MV-4-11 (cell line): ENCODE results near the gene RABL2A.
"Not testable (repeated sequence)": the region's sequence is repeated elsewhere in the genome, so short reads cannot be mapped to it uniquely, and the experiment has no call there.

Source experiments
- DNase-seq: peaks from one replicate; lab custom pipeline; 2025; lab: John Stamatoyannopoulos, UW

RABL2A gene

DNA sequence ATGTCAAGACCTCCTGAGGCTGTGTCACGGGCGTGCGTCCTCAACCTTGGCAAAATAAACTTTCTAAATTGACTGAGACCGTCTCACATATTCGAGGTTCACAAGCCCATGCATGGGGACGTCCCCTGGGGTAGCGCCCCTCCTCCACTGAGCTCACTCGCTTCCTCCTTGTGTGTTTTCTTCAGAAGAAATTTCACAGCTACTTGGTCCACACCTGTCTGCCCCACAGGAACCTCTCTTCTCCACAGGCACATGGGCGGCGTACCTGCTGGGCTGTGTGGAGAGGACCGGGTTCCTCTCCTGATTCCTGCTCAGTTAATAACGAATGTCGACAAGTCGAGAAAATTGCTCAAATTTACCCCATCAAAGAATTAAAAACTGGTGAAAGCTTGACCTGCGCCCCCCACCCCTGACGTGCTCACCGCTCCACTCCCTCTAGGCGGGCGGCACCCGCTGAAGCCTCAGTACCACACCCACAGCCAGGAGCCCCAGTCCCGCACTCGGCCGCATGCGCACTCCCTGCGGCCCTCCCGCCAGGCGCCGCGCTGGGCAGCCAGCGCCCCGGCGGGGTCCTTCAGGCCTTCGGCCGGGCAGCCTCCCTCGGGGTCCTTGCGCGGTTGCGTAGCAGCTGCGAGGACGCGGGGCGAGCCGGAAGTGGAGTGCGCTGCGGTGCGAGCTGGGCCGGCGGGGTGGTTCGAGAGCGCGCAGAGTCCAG is at the start of gene RABL2A:
RABL2A (plus strand) TSS at position 651 of the 715 bp plus-strand sequence. CDS start 1,341 bp downstream, outside the sequence.
- not testable (repeated sequence) for DNase-seq

DNA sequence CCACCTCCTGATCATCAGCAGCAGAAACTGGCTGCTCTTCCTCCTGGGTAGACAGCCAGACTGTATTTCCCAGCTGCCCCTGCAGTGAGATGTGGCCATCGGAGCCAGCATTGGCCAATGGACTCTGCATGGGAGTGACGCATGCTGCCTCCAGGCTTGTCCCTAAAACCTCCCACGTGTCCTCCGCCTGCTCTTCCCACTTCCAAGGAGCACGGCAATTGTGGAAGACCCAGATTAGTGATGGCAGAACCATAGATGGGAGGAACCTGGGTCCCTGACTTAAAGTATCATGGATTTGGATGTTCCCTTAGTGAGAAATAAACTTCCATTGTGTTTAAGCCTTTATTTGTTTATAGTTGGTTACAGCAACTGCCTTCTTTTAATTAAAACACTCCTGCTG is 48.6 kb upstream of the RABL2A start:
- not testable (repeated sequence) for DNase-seq

DNA sequence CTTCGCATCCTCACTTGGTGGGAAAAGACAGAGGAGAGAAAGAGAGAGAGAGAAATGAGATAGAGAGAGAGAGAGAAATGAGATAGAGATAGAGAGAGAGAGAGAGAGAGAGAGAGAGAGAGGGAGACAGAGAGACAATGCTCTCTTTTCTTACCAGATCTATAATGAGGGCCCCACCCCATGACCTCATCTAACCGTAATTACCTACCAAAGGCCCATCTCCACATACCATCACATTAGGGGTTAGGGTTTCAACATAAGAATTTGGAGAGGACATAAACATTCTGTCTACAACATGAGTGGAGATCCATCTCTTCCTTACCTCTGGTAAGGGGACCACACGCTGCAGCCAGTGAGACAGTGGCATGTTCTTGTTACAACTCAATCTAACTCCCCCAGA is 44.6 kb upstream of the RABL2A start:
- DNase-seq: not testable (repeated sequence)

DNA sequence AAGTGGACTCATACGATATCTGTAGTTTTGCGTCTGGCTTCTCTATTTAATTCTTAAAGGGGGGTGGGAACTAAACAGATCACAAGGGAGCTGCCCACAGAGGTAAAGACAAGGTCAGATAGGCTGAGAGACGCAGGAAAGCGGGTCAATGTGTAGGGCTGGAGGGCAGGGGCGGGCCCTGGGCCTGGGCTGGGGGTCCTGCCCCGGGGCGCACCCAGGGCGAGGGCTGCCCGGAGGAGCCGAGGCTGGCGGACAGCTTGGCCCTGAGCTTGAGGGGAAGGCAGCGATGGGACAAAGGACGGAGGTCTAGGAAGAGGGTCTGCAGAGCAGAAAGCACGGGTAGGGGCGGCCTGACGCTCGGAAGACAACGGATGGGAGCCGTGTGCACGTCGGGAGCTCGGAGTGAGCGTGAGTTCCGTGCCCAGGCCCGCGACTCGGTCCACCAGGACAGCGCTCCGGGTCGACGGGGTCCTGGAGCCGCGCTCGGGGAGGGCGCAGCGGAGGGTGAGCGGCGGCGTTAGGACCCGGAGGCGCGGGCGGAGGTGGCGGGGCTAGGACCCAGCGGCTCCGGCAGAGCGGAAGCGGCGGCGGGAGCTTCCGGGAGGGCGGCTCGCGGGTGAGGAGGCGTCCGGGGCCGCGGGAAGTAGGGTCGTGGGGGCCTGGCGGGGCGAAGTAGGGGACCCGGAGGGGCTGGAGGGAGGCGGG is 43.4 kb upstream of the RABL2A start:
- DNase-seq: not testable (repeated sequence)

DNA sequence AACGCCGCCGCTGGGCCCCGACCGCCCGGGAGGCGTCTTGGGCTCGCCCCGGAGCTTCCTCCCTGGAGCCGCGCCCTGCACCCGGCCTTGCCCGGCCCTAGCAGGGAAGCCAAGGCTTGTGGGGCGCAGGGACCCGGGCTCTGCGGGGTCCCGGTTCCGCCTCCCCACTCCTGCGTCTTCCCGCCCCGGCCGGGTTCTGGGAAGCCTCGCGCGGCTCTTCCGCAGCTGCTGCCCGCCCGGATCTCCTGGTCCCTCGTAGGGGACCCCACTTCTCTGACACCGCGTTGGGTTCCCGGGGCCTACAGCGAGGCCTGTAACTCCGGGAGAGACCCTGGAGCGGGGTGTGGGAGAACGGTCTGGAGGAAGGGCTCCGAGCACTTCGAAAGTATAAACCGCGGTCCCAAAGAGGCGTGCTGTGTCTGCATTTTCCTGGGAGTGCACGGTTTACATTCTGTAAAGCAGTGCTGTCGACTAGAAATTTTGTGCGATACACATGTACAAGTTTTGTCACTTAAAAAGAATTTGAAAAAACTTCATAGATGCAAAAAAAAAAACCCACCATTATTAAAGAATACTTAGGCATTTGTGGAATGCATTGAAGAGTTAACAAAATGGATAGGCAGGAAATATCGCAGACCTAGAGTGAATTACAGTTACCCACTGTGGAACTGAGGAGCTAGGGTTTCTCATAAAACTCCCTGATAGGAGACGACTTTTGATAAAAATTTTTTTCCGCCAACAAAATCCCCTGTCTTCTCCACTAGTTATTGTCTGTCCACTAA is 42.6 kb upstream of the RABL2A start:
- not testable (repeated sequence) for DNase-seq

- not testable (repeated sequence) for DNase-seq
These were observed 39.9 kb upstream of the RABL2A start for GRCh38 chr2:113587201-113587600.

DNA sequence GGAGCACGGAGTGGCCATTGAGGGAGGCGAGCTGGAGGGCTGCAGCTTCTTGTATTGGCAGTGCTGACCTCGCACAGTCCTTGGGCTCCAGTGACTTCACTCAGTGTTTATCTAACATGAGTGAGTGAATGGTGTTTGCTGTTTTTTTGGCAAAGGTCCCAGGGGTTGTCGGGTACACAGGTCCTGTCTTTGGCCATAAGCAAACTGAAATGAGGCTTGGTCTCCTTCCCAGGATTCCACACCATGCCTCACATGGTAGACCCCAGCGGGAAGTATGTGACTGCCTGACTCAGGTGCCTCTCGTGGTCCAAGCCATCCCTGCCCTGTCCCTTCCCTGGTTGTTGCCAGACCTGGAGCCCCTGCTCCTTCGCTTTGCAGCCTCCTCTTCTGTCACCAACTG is 37.5 kb upstream of the RABL2A start:
- not testable (repeated sequence) for DNase-seq

- not testable (repeated sequence) for DNase-seq
These were observed 35.1 kb upstream of the RABL2A start for GRCh38 chr2:113591926-113592325.

DNA sequence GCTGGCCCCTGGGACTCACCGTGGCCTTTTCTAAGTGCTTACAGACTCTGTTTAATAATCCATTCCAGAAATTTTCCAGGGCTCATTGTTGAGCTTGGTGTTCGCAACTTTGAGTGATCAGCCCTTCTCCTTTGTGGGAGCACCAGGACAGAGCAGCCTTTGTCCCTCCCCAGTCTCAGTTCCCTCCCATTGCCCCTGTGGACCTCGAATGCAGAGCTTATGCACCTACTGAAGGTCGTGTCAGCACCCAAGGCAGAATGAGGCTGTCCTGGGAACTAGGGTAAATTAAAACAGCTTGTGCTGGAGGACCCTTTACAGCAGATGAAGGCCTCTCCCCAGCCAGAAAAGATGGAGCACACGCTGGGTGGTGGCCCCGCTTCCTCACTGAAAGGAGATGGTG is 33.8 kb upstream of the RABL2A start:
- DNase-seq: not testable (repeated sequence)

DNA sequence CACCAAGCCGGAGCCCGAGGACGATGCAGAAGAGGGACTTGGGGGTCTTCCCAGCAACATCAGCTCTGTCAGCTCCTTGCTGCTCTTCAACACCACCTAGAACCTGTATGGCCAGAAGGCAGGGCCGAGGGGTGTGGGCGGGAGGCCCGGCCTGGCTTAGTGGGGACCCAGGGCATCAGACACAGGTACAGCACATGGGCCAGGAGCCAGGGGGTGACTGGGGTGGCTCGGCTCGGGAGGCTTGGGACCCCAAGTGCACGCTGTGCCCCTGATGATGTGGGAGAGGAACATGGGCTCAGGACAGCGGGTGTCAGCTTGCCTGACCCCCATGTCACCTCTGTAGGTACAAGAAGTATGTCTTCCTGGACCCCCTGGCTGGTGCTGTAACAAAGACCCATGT is 31.3 kb upstream of the RABL2A start:
- not testable (repeated sequence) for DNase-seq

DNA sequence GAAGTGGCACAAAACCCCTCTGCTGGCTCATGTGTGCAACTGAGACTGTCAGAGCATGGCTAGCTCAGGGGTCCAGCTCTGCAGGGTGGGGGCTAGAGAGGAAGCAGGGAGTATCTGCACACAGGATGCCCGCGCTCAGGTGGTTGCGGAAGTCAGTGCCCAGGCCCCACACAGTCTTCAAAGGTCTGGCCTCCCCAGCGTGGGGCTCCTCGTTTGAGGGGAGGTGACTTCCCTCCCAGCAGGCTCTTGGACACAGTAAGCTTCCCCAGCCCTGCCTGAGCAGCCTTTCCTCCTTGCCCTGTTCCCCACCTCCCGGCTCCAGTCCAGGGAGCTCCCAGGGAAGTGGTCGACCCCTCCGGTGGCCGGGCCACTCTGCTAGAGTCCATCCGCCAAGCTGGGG is 29.9 kb upstream of the RABL2A start:
- DNase-seq: not testable (repeated sequence)

DNA sequence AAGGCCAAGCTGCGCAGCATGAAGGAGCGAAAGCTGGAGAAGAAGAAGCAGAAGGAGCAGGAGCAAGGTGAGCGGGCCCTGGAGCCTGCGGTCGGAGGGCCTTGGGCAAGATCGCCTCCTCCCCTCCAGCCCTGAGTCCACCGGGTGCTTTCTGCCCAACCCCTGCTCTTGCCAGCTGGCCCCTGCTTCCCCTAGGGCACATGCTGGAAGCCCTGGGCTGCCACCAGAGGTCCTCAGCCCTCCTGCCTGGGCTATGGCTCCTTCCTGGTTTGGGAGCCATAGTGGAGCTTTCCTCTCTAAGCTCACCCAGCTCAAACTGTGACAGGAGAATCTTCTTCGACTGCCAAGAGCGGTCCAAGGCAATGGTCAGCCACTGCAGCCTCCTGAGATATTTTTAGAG is 29.5 kb upstream of the RABL2A start:
- DNase-seq: not testable (repeated sequence)

- not testable (repeated sequence) for DNase-seq
These were observed 28.9 kb upstream of the RABL2A start for GRCh38 chr2:113598180-113598579.

DNA sequence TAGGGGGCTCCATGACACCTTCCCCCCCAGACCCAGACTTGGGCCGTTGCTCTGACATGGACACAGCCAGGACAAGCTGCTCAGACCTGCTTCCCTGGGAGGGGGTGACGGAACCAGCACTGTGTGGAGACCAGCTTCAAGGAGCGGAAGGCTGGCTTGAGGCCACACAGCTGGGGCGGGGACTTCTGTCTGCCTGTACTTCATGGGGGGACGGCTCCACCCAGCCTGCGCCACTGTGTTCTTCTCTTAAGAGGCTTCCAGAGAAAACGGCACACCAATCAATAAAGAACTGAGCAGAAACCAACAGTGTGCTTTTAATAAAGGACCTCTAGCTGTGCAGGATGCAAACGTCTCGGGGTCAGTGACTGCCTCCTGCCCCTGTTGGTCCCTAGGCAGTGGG is 28.3 kb upstream of the RABL2A start:
- DNase-seq: not testable (repeated sequence)

GRCh38 chr2:113599208-113599607 is 27.9 kb upstream of the RABL2A start:
- DNase-seq: not testable (repeated sequence)

GRCh38 chr2:113602040-113602769 is 24.9 kb upstream of the RABL2A start:
- not testable (repeated sequence) for DNase-seq

- no peak for DNase-seq
These were observed 24.1 kb upstream of the RABL2A start for GRCh38 chr2:113602869-113603466.

DNA sequence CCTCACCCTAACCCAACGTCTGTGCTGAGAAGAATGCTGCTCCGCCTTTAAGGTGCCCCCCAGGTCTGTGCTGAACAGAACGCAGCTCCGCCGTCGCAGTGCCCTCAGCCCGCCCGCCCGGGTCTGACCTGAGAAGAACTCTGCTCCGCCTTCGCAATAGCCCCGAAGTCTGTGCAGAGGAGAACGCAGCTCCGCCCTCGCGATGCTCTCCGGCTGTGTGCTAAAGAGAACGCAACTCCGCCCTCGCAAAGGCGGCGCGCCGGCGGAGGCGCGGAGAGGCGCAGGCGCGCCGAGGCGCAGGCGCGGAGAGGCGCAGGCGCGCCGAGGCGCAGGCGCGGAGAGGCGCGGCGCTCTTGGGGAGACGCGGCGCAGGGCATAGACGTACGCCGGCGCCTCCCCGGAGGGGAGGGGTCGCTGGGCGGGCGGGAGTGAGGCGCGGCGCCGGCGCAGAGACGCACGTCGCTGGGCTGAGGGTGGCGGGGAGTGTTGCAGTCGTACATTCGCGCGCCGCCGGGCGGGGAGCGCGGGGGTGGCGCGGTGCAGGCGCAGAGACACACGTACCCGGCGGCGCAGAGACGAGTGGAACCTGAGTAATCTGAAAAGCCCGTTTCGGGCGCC is 23.5 kb upstream of the RABL2A start:
- DNase-seq: not testable (repeated sequence)

DNA sequence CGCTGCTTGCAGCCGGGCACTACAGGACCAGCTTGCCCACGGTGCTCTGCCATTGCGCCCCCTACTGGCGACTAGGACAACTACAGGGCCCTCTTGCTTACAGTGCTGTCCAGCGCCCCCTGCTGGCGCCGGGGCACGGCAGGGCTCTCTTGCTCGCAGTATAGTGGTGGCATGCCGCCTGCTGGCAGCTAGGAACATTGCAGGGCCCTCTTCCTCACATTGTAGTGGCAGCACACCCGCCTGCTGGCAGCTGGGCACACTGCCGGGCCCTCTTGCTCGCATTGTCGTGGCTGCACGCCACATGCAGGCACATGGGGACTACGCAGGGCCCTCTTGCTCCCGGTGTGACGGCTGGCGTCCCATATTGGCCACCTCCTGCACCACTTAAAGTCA is 23.0 kb upstream of the RABL2A start:
- DNase-seq: not testable (repeated sequence)

DNA sequence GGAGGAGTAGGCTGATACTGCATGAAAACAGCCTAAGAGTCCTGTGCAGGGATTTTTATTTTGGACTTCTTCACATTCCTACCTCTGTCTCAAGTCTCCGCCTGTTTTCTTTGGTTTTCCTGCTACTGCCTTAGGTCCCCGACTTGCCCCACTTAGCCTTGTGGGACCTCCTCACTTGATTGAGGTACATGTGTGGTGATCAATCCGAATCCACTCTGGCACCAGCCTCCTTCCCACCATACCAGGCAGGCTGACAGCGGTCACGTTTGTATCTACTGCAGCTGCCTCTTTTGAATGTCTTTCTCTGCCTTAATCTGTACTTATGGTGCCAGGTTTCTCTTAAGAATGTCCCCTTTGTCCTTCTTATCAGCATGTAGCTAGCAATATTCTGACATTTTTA is 22.4 kb upstream of the RABL2A start:
- not testable (repeated sequence) for DNase-seq

DNA sequence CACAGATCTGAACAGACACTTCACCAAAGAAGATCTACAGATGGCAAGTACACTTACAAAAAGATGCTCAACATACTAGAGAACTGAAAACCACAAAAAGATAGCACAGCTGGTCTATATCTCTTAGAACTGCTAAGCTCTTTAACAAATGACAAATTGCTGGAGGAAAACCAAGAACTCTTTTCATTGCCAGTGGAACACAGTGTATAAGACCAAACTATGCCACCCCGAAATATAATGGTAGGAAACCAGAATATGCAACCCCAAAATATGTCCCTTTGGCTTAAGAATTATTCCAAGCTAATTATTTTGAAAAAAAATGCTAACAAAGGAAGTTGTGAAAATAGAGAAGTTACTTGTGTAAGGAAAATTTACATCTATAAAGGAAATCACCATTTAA is 21.0 kb upstream of the RABL2A start:
- DNase-seq: not testable (repeated sequence)
